Jurkat, Clone E6-1 (cell line): Measurements from ENCODE around the gene WDR93.
A peak's percentile ranks its signal among the peaks of the same experiment; 100 is the strongest.

Source experiments
- DNase-seq: peaks from one replicate; pipeline ENCODE4 v3.0.0-alpha.2; 2011; ENCODE audit warnings: low read depth, low spot score
- H3K4me3 ChIP-seq: 2 replicates; pipeline ENCODE4 v1.5.1; 2011; ENCODE audit warnings: mild to moderate bottlenecking, low read length, control low read depth, moderate library complexity

Gene WDR93

DNA sequence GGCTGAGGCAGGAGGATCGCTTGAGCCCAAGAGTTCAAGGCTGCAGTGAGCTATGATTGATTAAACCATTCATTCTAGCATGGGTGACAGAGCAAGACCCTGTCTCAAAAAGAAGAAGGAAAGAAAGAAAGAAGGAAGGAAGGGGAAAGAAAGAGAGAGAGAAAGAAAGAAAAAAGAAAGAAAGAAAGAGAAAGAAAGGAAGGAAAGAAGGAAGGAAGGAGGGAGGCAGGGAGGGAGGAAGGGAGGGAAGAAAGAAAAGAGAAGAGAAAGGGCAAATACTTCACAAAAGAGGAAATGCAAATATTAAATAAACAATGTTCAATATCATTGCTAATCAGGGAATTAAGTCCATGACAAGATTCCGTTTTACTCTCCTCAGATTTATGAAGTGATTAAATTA lies 31.3 kb upstream of the WDR93 start:
- H3K4me3 ChIP-seq = no peak overlapping the region

GRCh38 chr15:89660556-89660955 lies 30.1 kb upstream of the WDR93 start:
- DNase-seq = no peak
- H3K4me3 ChIP-seq = no peak overlapping the region

More for the DNA sequence above, 31.3 kb upstream of the WDR93 start:
- no peak for DNase-seq

DNA sequence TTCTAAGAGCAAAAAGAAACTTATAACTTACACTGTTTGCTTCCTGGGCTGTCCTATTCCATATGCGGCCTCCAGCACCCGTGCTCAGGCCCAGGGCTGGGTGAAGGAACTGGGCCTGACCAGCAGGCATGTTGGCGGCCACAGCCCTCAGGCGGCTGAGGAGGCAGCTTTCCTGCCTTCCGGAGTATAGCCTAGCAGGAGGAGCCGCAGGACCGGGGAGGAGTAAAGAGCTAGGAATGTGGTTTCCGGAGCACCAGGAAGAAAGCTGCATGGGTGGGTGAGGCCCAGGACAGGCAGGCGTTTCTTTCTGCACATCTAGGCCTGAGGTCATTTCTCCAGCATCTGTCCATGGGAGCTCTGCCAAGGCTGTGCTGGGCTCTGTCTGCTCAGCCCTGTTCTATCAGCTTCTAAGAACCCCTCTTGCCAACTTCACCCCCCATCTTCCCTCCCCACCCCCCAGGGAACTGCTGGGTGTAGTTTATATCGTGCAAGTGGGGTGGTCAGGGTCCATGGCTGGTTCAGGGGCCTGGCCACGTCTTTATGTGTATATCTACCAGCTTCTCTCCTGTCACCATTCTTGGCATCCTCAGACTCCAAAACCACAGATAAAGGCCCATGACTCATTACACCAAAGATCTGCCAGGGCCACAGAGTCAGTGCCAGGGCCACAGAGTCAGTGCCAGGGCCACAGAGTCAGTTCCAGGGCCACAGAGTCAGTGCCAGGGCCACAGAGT lies 27.6 kb upstream of the WDR93 start:
- no peak overlapping the region for H3K4me3 ChIP-seq
- no peak for DNase-seq

DNA sequence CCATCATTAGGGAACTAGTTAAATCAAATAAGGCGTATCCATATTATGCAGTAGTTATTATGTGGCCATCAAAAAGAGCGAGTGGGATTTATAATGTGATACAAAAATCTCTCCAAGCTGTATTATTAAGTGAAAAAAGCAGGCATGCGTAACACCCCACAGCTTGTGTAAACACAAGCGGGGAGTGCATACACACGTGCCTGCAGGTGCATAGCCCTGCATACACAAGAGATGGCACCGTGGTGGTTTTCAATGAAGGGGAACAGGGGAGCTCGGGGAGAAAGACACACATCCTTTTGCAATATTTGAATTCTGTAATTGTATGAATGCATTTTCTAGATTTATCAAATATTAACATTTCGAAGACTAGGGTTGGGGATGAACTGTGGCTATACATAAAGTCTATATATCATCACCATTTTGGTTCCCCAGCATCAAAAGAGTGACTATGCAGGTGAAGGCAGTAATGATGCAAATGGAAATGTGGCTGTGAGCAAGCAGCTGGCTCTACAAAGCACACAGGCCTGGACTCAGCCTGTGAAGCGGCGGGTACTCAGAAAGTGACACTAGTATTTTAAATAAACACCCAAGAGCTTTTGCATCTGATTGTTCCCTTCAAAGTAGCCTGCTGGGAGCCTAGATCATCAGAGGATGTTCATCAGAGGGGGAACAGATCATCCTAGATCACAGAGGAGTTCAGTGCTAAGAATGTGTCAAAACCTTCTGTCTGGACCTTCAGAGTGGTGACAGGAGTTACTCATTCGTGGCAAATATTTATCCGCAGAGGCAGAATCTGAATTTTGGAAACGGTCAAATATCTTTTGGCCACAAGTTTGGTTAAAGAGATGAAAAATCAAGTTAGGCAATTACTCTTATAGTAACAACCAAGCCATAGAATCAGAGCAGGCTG lies 25.9 kb upstream of the WDR93 start:
- no peak overlapping the region for H3K4me3 ChIP-seq
- DNase-seq = no peak

GRCh38 chr15:89665449-89666181 lies 25.0 kb upstream of the WDR93 start:
- H3K4me3 ChIP-seq = no peak overlapping the region
- no peak for DNase-seq

DNA sequence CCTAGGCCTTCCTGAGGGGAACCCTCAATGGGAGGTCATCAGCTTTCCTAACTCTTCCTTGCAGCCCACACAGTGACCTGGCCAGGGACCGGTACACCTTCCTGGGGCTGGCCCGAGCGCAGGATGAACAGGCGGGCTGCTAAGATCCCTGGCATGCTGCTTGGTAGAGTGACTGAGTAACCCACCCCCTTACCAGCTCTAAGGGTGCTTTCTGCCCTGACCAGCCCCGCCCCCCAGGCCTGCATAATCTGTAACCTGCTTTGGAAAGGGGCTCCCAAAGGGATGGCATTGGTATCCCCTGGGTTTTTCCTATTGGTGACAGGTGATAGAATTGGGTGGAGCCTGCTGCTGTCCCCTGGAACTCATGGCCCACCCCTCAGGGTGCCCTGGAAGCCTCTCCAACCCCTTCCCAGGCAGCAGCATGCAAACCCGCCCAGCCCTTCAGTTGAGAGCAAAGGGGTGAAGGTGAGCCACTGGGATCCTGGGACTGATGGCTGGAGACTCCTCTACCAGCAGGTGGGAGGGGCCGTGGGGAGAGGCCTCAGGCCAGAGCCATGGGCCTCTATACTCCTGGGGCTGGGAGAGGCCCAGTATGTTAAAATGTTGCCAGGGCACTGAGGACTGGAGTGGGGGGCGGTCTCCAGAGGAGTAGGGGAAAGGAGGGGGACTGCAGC lies 24.3 kb upstream of the WDR93 start:
- no peak overlapping the region for H3K4me3 ChIP-seq
- no peak for DNase-seq

DNA sequence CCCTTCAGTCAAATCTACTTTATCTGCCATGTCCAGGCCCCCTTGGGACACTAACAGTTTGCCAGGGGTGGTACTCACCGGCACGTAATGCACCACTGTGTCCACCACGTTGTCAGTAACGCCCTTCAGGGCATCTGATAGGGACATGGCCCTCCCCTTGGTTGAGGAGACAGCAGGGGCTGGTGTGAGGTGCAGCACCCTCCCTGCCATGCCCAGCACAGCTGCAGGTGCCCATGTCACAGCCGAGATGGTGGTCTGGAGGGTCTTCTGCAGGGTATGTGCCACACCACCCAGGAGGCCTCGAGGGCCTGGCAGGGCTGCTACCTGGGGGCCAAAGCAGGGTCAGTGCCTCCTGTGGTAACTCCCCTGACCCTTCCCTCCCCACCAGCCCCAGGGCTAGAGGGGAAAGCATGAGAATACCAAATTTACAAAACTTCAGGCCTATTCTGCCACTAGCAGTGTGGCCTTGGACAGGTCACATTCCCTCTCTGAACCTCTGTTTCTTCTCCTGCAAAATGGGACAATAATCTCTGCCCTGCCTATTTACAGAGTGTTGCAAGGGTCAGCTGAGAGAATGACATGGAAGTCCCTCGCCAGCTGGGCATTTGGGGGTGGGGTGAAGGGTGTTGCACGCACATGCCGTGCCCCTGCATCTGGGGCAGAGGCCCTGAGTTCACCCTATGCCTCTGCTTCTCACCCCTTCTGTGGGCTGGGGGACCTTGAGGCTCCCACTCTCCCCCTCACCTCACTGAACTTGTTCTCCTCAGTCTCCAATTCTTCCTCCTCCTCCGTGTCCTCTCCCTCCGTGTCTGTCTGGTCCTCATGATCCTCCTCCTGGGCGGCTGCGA lies 23.5 kb upstream of the WDR93 start:
- no peak for DNase-seq
- H3K4me3 ChIP-seq = no peak overlapping the region

GRCh38 chr15:89667706-89667960 lies 23.0 kb upstream of the WDR93 start:
- H3K4me3 ChIP-seq = no peak overlapping the region
- no peak for DNase-seq

- H3K4me3 ChIP-seq = no peak overlapping the region
- DNase-seq = no peak
These were observed 22.4 kb upstream of the WDR93 start for GRCh38 chr15:89668171-89668570.

DNA sequence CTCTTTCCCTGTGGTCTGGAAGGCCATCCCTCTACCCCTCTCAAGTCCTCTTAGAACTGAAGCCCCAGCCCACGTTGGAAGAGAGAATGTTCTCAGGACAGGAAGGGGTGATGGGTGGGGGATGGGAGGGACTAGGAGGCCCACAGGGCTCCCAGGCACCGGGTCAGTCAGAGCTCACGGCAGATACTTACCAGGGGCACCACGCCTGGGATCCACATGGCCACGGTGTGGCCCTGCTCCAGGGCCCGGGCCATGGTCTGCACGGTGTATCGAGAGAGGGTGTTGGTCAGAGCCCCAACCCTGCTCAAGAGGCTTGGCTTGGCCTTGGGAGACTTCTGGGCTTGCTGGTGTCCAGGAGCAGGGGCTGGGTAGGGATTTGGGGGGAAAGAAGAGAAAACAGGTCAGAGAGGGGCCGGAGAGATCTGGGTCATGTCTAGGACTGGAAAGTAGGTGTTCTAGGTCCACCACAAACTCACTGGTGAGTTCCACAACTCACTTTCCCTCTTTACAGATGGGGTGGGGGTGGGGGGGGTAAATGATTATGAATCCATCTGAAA lies 21.2 kb upstream of the WDR93 start:
- H3K4me3 ChIP-seq = no peak overlapping the region
- no peak for DNase-seq

- H3K4me3 ChIP-seq = no peak overlapping the region
- no peak for DNase-seq
These were observed 20.7 kb upstream of the WDR93 start for GRCh38 chr15:89669941-89670340.

DNA sequence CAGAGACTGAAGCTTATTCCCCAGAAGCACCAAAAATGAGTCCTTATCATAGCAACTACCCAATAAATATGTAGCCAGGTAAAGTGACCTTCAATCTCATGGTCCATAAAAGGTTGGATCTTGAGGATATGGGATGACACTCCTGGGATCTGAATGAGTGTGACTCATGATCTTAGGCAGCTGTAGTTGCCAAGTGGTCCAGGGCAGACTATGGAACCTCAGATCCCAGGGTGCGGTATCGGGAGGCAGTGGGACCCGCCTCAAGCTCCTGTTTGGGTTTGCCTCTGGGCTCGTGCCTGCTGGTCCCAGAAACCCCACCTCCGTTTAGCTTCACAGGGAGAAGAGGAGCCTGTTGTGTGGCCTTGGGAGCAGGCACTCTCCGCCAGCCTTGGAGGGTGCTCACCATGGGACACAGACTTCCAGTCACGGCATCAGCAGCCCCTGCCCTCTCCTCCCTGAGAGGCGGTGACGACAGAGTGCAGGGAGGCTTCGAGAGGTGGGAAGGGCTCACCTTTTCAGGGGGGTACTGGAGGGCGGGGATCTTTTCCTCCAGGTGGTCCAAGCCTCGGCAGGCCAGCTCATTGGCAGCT lies 19.5 kb upstream of the WDR93 start:
- H3K4me3 ChIP-seq = no peak overlapping the region
- DNase-seq = no peak

- DNase-seq = no peak
- no peak overlapping the region for H3K4me3 ChIP-seq
These were observed 18.9 kb upstream of the WDR93 start for GRCh38 chr15:89671687-89672086.

DNA sequence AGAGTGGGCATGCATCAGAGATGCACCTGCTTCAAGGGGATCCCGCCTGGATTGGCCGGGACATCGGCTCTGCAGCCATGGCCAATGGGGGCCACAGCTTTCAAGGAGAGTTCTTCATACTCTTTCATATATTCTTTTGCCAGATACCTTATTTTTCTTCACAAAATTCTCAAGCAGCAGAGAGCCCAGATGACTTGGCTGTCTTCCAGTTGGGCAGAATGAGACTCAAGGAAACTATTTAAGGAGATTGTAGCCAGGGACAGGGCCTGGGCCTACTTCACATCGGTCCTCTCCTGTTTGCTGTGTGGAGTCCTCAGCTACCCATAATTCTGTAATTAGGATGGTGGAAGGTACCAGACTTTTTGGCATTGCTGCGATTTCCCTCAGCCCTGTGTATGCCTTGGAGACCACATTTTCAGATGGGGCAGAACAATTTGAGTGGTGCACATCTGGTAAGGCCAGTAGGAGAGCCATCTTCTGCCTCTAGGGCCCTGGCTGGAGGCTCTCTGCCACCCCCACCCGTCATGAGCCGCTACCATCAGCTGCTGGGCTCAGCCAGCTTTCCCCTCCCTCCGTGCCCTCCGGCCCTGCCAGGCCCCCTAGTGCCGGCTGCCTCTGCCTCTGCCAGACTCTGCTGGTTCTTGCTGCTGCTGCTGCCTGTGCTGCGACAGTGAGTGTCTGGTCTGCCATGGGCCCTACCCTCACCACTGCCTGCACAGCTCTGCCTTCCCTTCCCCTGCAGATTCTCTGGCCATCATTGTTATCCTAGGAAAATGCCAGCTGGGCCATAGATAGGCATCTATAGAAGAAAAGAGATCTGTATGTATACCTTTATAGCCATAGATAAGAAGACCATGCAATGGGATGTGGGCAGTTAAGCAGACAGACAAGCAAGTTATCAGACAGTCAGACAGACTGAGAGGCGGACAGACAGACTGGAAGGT lies 18.1 kb upstream of the WDR93 start:
- no peak overlapping the region for H3K4me3 ChIP-seq
- DNase-seq = no peak

- peak; percentile 63 for DNase-seq
- no peak overlapping the region for H3K4me3 ChIP-seq
These were observed 17.5 kb upstream of the WDR93 start for GRCh38 chr15:89673165-89673512.

DNA sequence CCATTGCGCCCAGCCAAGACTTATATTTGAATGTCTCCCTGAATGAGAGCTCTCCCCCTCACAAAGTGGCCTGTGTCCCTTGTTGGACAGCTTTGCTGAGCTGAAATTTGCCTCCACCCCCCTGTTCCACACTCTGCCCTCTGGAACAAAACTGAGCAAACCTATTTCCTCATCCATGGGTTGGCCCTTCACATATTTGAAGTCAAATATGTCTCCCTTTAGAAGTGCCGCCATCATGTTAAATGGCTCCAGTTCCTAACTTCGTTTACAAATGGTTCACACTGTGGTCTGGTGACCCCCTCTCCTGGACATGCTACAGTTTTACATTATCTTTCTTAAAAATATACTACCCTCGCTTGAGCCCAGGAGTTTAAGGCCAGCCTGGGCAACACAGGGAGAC lies 16.1 kb upstream of the WDR93 start:
- DNase-seq = no peak
- H3K4me3 ChIP-seq = no peak overlapping the region

DNA sequence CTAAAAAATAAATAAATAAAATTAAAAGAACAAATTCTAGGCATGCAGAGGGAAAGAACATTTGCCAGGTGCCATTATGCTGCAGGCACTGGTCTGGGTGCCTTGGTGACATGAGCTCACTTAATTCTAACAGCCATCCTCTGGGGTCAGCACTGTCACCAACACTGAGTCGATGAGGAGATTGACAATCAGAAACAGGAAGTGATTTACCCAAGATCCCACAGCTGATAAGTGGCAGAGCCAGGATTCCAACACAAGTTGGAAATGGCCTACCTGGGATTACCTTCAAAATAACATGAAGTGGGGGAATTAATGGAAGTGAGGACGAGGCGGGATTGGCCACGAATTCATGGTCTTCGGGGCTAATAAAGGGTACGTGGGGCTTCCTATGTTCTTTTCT lies 15.0 kb upstream of the WDR93 start:
- DNase-seq = no peak
- no peak overlapping the region for H3K4me3 ChIP-seq
